ENCODE measurements around the gene HAGH. TPM values are rescaled to one million over a fixed set of nuclear protein-coding genes. Genes with fewer than 3 reads are reported as not detected.

Gene HAGH
- total and polyA plus RNA-seq, 9 of the 15 experiments (the other 6 are each of a cell fraction or from before 2014, with no cell fraction given), result 0.46 to 35.1 (median 16.8) TPM

GRCh38 chr16:1784977-1785845 is 41.4 kb downstream of the HAGH start:
- 94% methylated on average over 18 of the region's 26 CpGs for WGBS (ENCODE audit: insufficient coverage, low coverage, missing lambda C conversion rate)
- no peak for ATAC-seq
- TF ChIP-seq TCF7L2 (IDR thresholded peaks at IDR 0.05; ENCODE audit: low read depth, low read length) (no peak), MBD1 (CRISPR knock-in tag; IDR thresholded peaks at IDR 0.05) (no peak), FOSL1 (tag; conservative IDR thresholded peaks at IDR 0.05) (no peak), BRD9 (IDR thresholded peaks at IDR 0.05; ENCODE audit: low read depth, partially characterized antibody) (no peak), HBP1 (CRISPR knock-in tag; IDR thresholded peaks at IDR 0.05) (no peak), NFIX (CRISPR knock-in tag; IDR thresholded peaks at IDR 0.05; ENCODE audit: low read depth) (no peak), ZNF280A (IDR thresholded peaks at IDR 0.05; ENCODE audit: low read depth, partially characterized antibody) (no peak), ZNF395 (CRISPR knock-in tag; IDR thresholded peaks at IDR 0.05) (no peak), MEF2A (IDR thresholded peaks at IDR 0.05; ENCODE audit: control insufficient read depth, low read depth, low read length) (no peak), NFRKB (IDR thresholded peaks at IDR 0.05; ENCODE audit: low read depth) (no peak), ZNF644 (tag; IDR thresholded peaks at IDR 0.05; ENCODE audit: low read depth) (no peak), ZFP36 (IDR thresholded peaks at IDR 0.05; ENCODE audit: low read depth, low read length, partially characterized antibody) (no peak)

More at GRCh38 chr16:1784977-1785845, 41.4 kb downstream of the HAGH start:
- Histone ChIP-seq H3K4me2 (ENCODE audit: insufficient read depth, low read length) (no peak overlapping the region), H4K20me1 (replicated peaks; ENCODE audit: control insufficient read depth, insufficient read depth, low read length) (peaks cover 3% of the 10 kb centered on the region; the same call in 1 of the 2 replicates), H2AFZ (ENCODE audit: low read depth, low read length) (no peak overlapping the region), H3K27ac (ENCODE audit: extremely low read depth, low read depth, low read length) (no peak overlapping the region), H3K79me2 (ENCODE audit: control insufficient read depth, insufficient read depth, low read length) (peaks cover 53% of the 10 kb centered on the region), H3K4me1 (replicated peaks in 1 of 2; ENCODE audit: control insufficient read depth in 2 of 2, insufficient read depth in 2 of 2, low read length in 2 of 2) (peaks cover 4 to 81% of the 10 kb centered on the region in 2 experiments; a peak in 3 of 5 replicates), H3K9ac (ENCODE audit: insufficient read depth in 1 of 2, low read depth in 2 of 2, low read length in 2 of 2) (peak overlapping the region in 1 of 2 experiments; percentile 58; a peak in 2 of 4 replicates), H3K9me1 (ENCODE audit: control insufficient read depth, insufficient read depth, low read length) (no peaks in the 10 kb centered on the region), H3K4me3 (no peak overlapping the region), H3K27me3 (ENCODE audit: control insufficient read depth in 2 of 2, insufficient read depth in 2 of 2, low read length in 2 of 2) (no peaks in the 10 kb centered on the region), H3K9me3 (replicated peaks; ENCODE audit: control insufficient read depth, insufficient read depth, low read depth, low read length) (no peaks in the 10 kb centered on the region), H3K36me3 (ENCODE audit: control insufficient read depth, insufficient read depth, low read length) (peaks cover 63% of the 10 kb centered on the region; the same call in 1 of the 3 replicates)
- intact Hi-C loops (cut with micrococcal nuclease), result loop anchor here (5.0 kb wide), 1 partner anchor 173 kb away; the partner anchor contains the start of genes CRAMP1 and IFT140
- POLR2A ChIA-PET, result interaction anchor here (0.7 to 0.9 kb wide), 2 partner anchors 8 to 9 kb away, joined by 3 to 5 read pairs; no protein-coding TSS in a partner anchor
- DNase-seq (ENCODE audit: extremely low read depth in 1 of 4, low spot score in 3 of 4) (no peak), FAIRE-seq (no peak)
- BruUV-seq (replicated peaks), result no TSS peak
- in situ Hi-C loops (cut with MboI), result loop anchor here (5.0 kb wide), 1 partner anchor 147 kb away; no protein-coding TSS in a partner anchor
- CTCF ChIA-PET (ENCODE audit: low intra/inter-chr PET ratio), result no interaction called here

Measured in K562 (cell line).